HepG2 (cell line): ENCODE measurements around the gene RGS6. TPM values are rescaled to one million over a fixed set of nuclear protein-coding genes. Genes with fewer than 3 reads are reported as not detected.
A peak's percentile ranks its signal among the peaks of the same experiment; 100 is the strongest.

ENCODE experiments used
- ATAC-seq: fragments of 200-7000 bp; cut with Tn5 transposase; 3 replicates; pipeline ENCODE4 v1.9.1; 2020; ENCODE audit warnings: mild to moderate bottlenecking, moderate library complexity
- BruUV-seq: library from RNA; stranded (reverse); fragments of 400-500 nt; replicated peaks from 2 replicates; lab custom pipeline; 2021; lab: Mats Ljungman, UMichigan
- CTCF ChIA-PET: fragments of 300-600 bp; formaldehyde crosslinking; extraction: SDS; loops from one replicate; lab custom pipeline; 2021; ENCODE audit warnings: low total read pairs, inconsistent platforms, low intra/inter-chr PET ratio; lab: Yijun Ruan, JAX
- POLR2A ChIA-PET: fragments of 350-600 bp; sonication (Branson Sonifier 250); formaldehyde crosslinking; loops from one replicate; lab custom pipeline; 2020; ENCODE audit warnings: antibody characterized with exemption, inconsistent platforms; lab: Yijun Ruan, JAX
- DNase-seq: peaks from one replicate; pipeline ENCODE4 v3.0.0-alpha.2; 2015; ENCODE audit warnings: low spot score
- FAIRE-seq: peaks from 3 replicates; lab custom pipeline; 2011; peaks lifted over from hg19 to GRCh38; lab: Jason Lieb, UNC
- H2AFZ ChIP-seq: one replicate; pipeline ENCODE4 v1.6.1; 2011; ENCODE audit warnings: low read length, inconsistent platforms
- H3K27ac ChIP-seq: fragments of 300-600 bp; 3 replicates; pipeline ENCODE4 v1.8.0; 2011; ENCODE audit warnings: mixed run types, mild to moderate bottlenecking, mixed read lengths, low read length, inconsistent platforms; ENCODE audit not compliant: insufficient read depth; ENCODE audit errors: extremely low read length
- H3K27me3 ChIP-seq, 2 experiments: fragments of 200-600 bp in 1 of 2; 2 replicates in 1 of 2; 3 replicates in 1 of 2; pipeline versions ENCODE4 v1.6.0 to v1.8.0; 2011; ENCODE audit warnings: low read length in 2 of 2, mild to moderate bottlenecking in 2 of 2, moderate library complexity in 2 of 2, inconsistent platforms in 1 of 2; ENCODE audit not compliant: insufficient read depth in 2 of 2, control insufficient read depth in 1 of 2
- H3K36me3 ChIP-seq, 2 experiments: fragments of 200-600 bp in 1 of 2; replicated peaks in 1 of 2; 2 replicates in 1 of 2; 3 replicates in 1 of 2; pipeline versions ENCODE4 v1.5.1 to v1.8.0; 2011; ENCODE audit warnings: low read length in 2 of 2, inconsistent platforms in 1 of 2; ENCODE audit not compliant: insufficient read depth in 2 of 2, control insufficient read depth in 1 of 2
- H3K4me1 ChIP-seq: 2 replicates; pipeline ENCODE4 v1.5.1; 2012; ENCODE audit warnings: low read length, inconsistent platforms; ENCODE audit not compliant: insufficient read depth
- H3K4me2 ChIP-seq: 2 replicates; pipeline ENCODE4 v1.6.0; 2011; ENCODE audit warnings: low read depth, low read length, inconsistent platforms
- H3K4me3 ChIP-seq, 3 experiments: fragments of 200-600 bp in 1 of 3; sonication (generic), shearing (Covaris generic) in 1 of 3; replicated peaks in 1 of 3; 2 replicates each; pipeline ENCODE4 v1.5.1; 2011 to 2016; ENCODE audit warnings: low read length in 3 of 3, inconsistent platforms in 2 of 3, low read depth in 2 of 3, mild to moderate bottlenecking in 2 of 3, control low read depth in 1 of 3, mixed read lengths in 1 of 3; ENCODE audit not compliant: insufficient read depth in 1 of 3
- H3K79me2 ChIP-seq: one replicate; pipeline ENCODE4 v1.6.1; 2011; ENCODE audit warnings: low read length, inconsistent platforms; ENCODE audit not compliant: insufficient read depth
- H3K9ac ChIP-seq: 2 replicates; pipeline ENCODE4 v1.6.0; 2011; ENCODE audit warnings: mild to moderate bottlenecking, low read depth, low read length, inconsistent platforms; ENCODE audit not compliant: insufficient read depth
- H3K9me3 ChIP-seq: 2 replicates; pipeline ENCODE4 v1.5.1; 2012; ENCODE audit warnings: mild to moderate bottlenecking, low read length
- H4K20me1 ChIP-seq: 2 replicates; pipeline ENCODE4 v1.6.0; 2011; ENCODE audit warnings: inconsistent platforms, mild to moderate bottlenecking, low read length, moderate library complexity; ENCODE audit not compliant: insufficient read depth
- ETS1 ChIP-seq: sonication (generic); formaldehyde crosslinking; IDR thresholded peaks from 2 replicates; pipeline ENCODE4 v1.4.0; 2020; ENCODE audit warnings: missing genetic modification reagents
- MAFK ChIP-seq, 2 experiments: IDR thresholded peaks in 1 of 2; conservative IDR thresholded peaks in 1 of 2; 2 replicates each; pipeline ENCODE4 v1.6.1; 2011; ENCODE audit warnings: improper control_type of control experiment in 2 of 2, low read length in 2 of 2
- MLX ChIP-seq: IDR thresholded peaks from 2 replicates; pipeline ENCODE4 v1.6.1; 2016
- MXI1 ChIP-seq: IDR thresholded peaks from 3 replicates; pipeline ENCODE4 v1.6.1; 2012; ENCODE audit warnings: low read depth, low read length, inconsistent platforms, borderline replicate concordance
- PHF21A ChIP-seq: sonication (generic); formaldehyde crosslinking; IDR thresholded peaks from 2 replicates; pipeline ENCODE4 v1.5.0; 2020; ENCODE audit warnings: mild to moderate bottlenecking, missing genetic modification reagents
- REL ChIP-seq: sonication (generic); formaldehyde crosslinking; conservative IDR thresholded peaks from 2 replicates; pipeline ENCODE4 v1.8.0; 2022; ENCODE audit warnings: mild to moderate bottlenecking, missing genetic modification reagents, moderate library complexity
- SAFB2 ChIP-seq: sonication (generic); formaldehyde crosslinking; IDR thresholded peaks from 2 replicates; pipeline ENCODE4 v1.5.1; 2020; ENCODE audit warnings: missing genetic modification reagents, low read depth, mild to moderate bottlenecking, borderline replicate concordance
- SP140L ChIP-seq: sonication (generic); formaldehyde crosslinking; IDR thresholded peaks from 2 replicates; pipeline ENCODE4 v1.4.0; 2020; ENCODE audit warnings: missing genetic modification reagents, borderline replicate concordance
- ZBTB2 ChIP-seq: sonication (generic); formaldehyde crosslinking; IDR thresholded peaks from 2 replicates; pipeline ENCODE4 v1.8.0; 2022; ENCODE audit warnings: low read depth, missing genetic modification reagents
- ZNF446 ChIP-seq: sonication (generic); formaldehyde crosslinking; IDR thresholded peaks from 2 replicates; pipeline ENCODE4 v1.5.0; 2020; ENCODE audit warnings: mild to moderate bottlenecking, missing genetic modification reagents
- ZNF766 ChIP-seq: sonication (generic); formaldehyde crosslinking; IDR thresholded peaks from 2 replicates; pipeline ENCODE4 v1.5.0; 2020; ENCODE audit warnings: missing genetic modification reagents, borderline replicate concordance
- ZNF776 ChIP-seq: sonication (generic); formaldehyde crosslinking; IDR thresholded peaks from 2 replicates; pipeline ENCODE4 v1.4.0; 2020; ENCODE audit warnings: mild to moderate bottlenecking, missing genetic modification reagents
- ZNF878 ChIP-seq: sonication (generic); formaldehyde crosslinking; IDR thresholded peaks from 2 replicates; pipeline ENCODE4 v1.8.1; 2023; ENCODE audit warnings: mild to moderate bottlenecking, missing genetic modification reagents, moderate library complexity
- WGBS: methylation state at CpG from one replicate; pipeline ENCODE4 v1.1.6; 2017; ENCODE audit warnings: low lambda C conversion rate; 5-methylcytosine and 5-hydroxymethylcytosine counted together
- in situ Hi-C: cut with HindIII; loops from 2 replicates; pipeline ENCODE4 v1.10.0; 2017; ENCODE audit warnings: low pct_unique_long_range_greater_than_20kb; ENCODE audit not compliant: extremely low pct_ligation_motif_present
- intact Hi-C: fragments of 100-400 bp; cut with micrococcal nuclease; formaldehyde crosslinking; loops from one replicate; pipeline ENCODE4 v1.10.0; 2022; ENCODE audit not compliant: unreplicated experiment
- polyA plus RNA-seq, 8 experiments: library from polyadenylated mRNA; depleted of rRNA in 3 of 8; stranded (reverse) in 7 of 8; unstranded in 1 of 8; fragments of >200 nt; fragmentation: Illumina TruSeq in 4 of 8; extraction: Trizol in 4 of 8; gene quantifications; 2 replicates each; pipeline versions ENCODE4 v1.2.1 to v1.2.3, GENCODE V29; 2011 to 2016; ENCODE audit warnings: low read depth in 4 of 8, missing spikeins in 1 of 8, mixed read lengths in 1 of 8; ENCODE audit not compliant: insufficient read depth in 1 of 8
- total RNA-seq, 5 experiments: library from RNA; depleted of rRNA; stranded (reverse); fragments of >200 nt; fragmentation: Illumina TruSeq; extraction: Trizol; gene quantifications; 2 replicates each; pipeline ENCODE4 v1.2.3, GENCODE V29; 2016; ENCODE audit warnings: low read depth in 1 of 5
- TF ChIP-seq, protein P1 (sequence below), 2 experiments: fragments of 450-650 bp in 1 of 2; sonication (generic) in 1 of 2; formaldehyde crosslinking; IDR thresholded peaks; 2 replicates each; pipeline versions ENCODE4 v1.5.0 to v1.8.0; 2020 to 2022; ENCODE audit warnings: mild to moderate bottlenecking in 1 of 2, missing genetic modification reagents in 1 of 2
- TF ChIP-seq, protein P2 (sequence below): sonication (generic); formaldehyde crosslinking; IDR thresholded peaks from 2 replicates; pipeline ENCODE4 v1.4.0; 2020; ENCODE audit warnings: missing genetic modification reagents, borderline replicate concordance

Gene RGS6
- total and polyA plus RNA-seq, 2 of the 13 experiments (the other 11 are each of a cell fraction or from before 2014, with no cell fraction given): not detected

DNA sequence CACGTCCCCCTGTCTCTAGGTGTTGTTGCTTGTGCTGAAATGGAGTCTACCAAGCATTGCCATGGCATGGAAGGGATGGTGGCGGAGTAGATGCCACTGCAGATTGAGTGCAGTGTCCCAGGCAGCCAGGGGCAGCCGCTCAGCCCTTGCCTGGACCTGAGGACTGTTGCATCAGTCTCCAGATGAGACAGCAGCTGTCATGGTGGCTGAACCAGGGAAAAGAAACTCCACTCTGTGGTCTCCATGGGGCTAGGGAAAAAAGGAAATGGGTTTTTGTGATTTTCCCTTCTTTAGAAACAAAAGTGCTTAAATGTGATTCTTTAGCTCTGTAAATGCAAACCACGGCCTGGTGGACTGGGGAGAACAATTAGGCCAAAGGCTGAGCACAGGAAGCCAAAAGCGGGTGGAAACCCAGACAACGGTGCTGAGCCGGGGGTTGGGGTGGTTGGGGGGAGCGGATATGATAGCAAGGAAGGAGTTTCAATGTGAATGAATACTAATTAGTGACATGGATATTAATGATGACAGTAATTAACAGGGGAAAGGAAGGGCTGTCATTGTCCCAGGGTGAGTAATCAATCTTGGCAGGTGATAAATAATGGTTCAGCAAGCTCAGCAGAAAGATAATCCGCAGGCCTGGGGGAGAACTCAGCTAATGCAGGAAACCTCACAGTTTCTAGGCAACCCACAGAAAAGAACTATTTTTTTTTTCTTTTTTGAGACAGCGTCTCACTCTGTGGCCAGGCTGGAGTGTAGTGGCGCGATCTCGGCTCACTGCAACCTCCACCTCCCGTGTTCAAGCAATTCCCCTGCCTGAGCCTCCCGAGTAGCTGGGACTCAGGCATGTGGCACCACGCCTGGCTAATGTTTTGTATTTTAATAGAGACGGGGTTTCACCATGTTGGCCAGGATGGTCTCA is 519.1 kb downstream of the RGS6 start:
- no TSS peak for BruUV-seq
- H3K4me1 ChIP-seq: no peaks in the 10 kb centered on the region
- H3K4me2 ChIP-seq: no peak overlapping the region
- no peak for FAIRE-seq
- no peaks in the 10 kb centered on the region for H3K27me3 ChIP-seq
- CTCF ChIA-PET: no interaction called here
- intact Hi-C loops (no loop called here), in situ Hi-C loops (no loop called here)
- 35% methylated on average over 17 of the region's 17 CpGs for WGBS
- H2AFZ ChIP-seq: no peak overlapping the region
- H3K9ac ChIP-seq: no peak overlapping the region
- no peak for DNase-seq
- no peaks in the 10 kb centered on the region for H4K20me1 ChIP-seq
- no peak overlapping the region for H3K27ac ChIP-seq
- TF ChIP-seq ZNF878 (CRISPR knock-in tag) (no peak), SP140L (CRISPR knock-in tag) (no peak), ZNF446 (CRISPR knock-in tag) (no peak), ETS1 (CRISPR knock-in tag) (no peak), ZBTB2 (CRISPR knock-in tag) (no peak), PHF21A (CRISPR knock-in tag) (no peak), MLX (CRISPR knock-in tag) (no peak), MAFK (conservative IDR thresholded peaks at IDR 0.05 in 1 of 2, IDR thresholded peaks at IDR 0.05 in 1 of 2; ENCODE audit: low read length in 2 of 2) (peak; percentile 19 to 45; a peak in 1 of 4 replicates), REL (no peak), ZNF776 (CRISPR knock-in tag) (no peak), SAFB2 (no peak), MXI1 (no peak), ZNF766 (CRISPR knock-in tag) (no peak)
- TF ChIP-seq, protein P1, sequence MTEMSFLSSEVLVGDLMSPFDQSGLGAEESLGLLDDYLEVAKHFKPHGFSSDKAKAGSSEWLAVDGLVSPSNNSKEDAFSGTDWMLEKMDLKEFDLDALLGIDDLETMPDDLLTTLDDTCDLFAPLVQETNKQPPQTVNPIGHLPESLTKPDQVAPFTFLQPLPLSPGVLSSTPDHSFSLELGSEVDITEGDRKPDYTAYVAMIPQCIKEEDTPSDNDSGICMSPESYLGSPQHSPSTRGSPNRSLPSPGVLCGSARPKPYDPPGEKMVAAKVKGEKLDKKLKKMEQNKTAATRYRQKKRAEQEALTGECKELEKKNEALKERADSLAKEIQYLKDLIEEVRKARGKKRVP (CRISPR knock-in tag; IDR thresholded peaks at IDR 0.05): peak in 1 of 2 experiments; percentile 58; a peak in 1 of 4 replicates
- TF ChIP-seq, protein P2, sequence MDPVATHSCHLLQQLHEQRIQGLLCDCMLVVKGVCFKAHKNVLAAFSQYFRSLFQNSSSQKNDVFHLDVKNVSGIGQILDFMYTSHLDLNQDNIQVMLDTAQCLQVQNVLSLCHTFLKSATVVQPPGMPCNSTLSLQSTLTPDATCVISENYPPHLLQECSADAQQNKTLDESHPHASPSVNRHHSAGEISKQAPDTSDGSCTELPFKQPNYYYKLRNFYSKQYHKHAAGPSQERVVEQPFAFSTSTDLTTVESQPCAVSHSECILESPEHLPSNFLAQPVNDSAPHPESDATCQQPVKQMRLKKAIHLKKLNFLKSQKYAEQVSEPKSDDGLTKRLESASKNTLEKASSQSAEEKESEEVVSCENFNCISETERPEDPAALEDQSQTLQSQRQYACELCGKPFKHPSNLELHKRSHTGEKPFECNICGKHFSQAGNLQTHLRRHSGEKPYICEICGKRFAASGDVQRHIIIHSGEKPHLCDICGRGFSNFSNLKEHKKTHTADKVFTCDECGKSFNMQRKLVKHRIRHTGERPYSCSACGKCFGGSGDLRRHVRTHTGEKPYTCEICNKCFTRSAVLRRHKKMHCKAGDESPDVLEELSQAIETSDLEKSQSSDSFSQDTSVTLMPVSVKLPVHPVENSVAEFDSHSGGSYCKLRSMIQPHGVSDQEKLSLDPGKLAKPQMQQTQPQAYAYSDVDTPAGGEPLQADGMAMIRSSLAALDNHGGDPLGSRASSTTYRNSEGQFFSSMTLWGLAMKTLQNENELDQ (CRISPR knock-in tag): no peak
- peak; percentile 38; the same call in 1 of the 3 replicates for ATAC-seq
- no peak overlapping the region for H3K4me3 ChIP-seq
- H3K36me3 ChIP-seq: no peaks in the 10 kb centered on the region
- POLR2A ChIA-PET: no interaction called here
- no peaks in the 10 kb centered on the region for H3K9me3 ChIP-seq
- H3K79me2 ChIP-seq: no peaks in the 10 kb centered on the region
